ENCODE measurements around the gene KRTAP12-1. TPM values are rescaled to one million over a fixed set of nuclear protein-coding genes. Genes with fewer than 3 reads are reported as not detected.

Gene KRTAP12-1
- total RNA-seq, 1 donor from 2014 or later, result not detected

DNA sequence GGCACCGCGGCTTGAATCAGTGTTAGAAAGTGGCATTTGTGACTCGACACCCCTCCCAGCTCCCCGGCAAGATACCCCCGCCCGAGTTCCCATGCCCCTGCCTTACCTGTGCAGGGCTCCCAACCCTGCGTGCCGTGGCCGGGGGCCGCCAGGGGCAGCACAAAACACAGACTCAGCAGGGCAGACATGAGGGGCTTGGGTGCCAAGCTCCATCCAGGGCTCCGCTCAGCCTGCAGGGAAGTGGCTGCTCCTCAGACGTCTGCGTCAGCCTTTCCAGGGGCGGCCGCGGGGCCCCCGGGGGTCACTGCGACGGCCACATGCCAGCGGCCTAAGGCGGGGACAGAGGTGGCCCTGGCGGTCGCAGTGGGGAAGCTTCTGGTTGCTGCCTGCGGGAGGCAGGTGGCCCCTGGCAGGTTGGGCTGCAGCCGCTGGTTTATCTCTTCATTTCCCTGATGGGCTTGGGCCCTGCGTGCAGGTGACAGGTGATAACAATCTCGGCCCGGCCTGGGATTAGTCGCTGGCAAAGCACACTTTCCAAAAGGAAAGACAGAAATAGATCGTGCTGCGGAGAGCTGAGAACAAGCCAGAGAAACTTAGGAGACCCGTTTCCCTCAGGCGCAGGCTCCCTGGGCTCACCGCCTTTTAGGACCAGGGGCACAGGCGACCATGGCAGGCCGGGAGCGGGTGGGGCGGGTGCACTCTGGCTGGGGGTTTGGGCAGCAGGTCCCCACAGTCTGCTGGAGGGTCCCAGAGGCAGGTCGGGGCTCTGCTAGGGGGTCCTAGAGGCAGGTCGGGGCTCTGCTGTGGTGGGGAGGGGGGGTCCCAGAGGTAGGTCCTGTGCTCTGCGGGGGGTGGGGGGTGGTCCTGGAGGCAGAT lies 29.6 kb upstream of the KRTAP12-1 start, which contains the start of gene TSPEAR:
Gene TSPEAR (minus strand): TSS at position 246 of the 876 bp plus-strand sequence. CDS start 58 bp downstream, at position 188.
- peaks cover 95% of the 10 kb centered on the region for H3K27me3 Mint-ChIP-seq (ENCODE audit: low read depth)
- no peak for DNase-seq (ENCODE audit: low read depth, low spot score)
- peaks cover 18% of the 10 kb centered on the region for H3K4me1 Mint-ChIP-seq
- H3K9me3 Mint-ChIP-seq, result no peaks in the 10 kb centered on the region
- TF ChIP-seq, protein P1, sequence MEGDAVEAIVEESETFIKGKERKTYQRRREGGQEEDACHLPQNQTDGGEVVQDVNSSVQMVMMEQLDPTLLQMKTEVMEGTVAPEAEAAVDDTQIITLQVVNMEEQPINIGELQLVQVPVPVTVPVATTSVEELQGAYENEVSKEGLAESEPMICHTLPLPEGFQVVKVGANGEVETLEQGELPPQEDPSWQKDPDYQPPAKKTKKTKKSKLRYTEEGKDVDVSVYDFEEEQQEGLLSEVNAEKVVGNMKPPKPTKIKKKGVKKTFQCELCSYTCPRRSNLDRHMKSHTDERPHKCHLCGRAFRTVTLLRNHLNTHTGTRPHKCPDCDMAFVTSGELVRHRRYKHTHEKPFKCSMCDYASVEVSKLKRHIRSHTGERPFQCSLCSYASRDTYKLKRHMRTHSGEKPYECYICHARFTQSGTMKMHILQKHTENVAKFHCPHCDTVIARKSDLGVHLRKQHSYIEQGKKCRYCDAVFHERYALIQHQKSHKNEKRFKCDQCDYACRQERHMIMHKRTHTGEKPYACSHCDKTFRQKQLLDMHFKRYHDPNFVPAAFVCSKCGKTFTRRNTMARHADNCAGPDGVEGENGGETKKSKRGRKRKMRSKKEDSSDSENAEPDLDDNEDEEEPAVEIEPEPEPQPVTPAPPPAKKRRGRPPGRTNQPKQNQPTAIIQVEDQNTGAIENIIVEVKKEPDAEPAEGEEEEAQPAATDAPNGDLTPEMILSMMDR (conservative IDR thresholded peaks at IDR 0.05), result peak; percentile 32
- H3K27ac Mint-ChIP-seq (ENCODE audit: unreplicated experiment), result no peak within 1 kb of the TSS
- H3K36me3 Mint-ChIP-seq (ENCODE audit: low read depth), result no peaks in the 10 kb centered on the region
- no peak within 1 kb of the TSS for H3K4me3 Mint-ChIP-seq

DNA sequence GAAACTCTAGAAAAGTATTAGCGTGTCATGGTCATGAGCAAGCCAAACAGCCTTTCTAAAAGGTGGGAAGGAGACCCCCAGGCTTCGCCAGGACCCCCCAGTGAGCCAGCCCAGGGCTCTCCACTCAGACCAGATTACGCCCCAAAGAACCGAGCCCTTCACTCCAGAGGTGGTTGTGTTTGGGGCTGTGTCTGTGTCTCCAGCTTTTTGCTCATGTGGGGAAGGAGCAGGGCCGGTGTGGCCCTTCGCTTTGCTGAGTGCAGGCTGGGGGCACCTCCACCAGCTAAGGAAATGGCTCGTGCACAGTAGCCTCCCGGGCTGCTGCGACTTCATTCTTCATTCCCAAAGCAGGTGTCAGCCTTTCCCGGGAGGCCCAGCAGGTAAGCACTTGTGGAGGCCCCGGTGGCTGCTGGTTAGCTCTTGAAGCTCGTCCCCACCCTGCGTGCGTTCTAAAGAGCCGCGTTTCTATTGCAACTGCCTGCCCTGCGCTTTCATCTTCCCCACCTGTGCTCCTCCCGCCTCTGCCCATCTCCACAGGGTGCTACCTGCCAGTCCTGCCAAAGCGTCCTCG lies 28.9 kb upstream of the KRTAP12-1 start:
- no peaks in the 10 kb centered on the region for H3K9me3 Mint-ChIP-seq
- H3K27me3 Mint-ChIP-seq (ENCODE audit: low read depth), result peaks cover 98% of the 10 kb centered on the region
- TF ChIP-seq, protein P1 (conservative IDR thresholded peaks at IDR 0.05), result no peak
- no peak overlapping the region for H3K27ac Mint-ChIP-seq (ENCODE audit: unreplicated experiment)
- peaks cover 20% of the 10 kb centered on the region for H3K4me1 Mint-ChIP-seq
- no peaks in the 10 kb centered on the region for H3K36me3 Mint-ChIP-seq (ENCODE audit: low read depth)
- DNase-seq (ENCODE audit: low read depth, low spot score), result no peak
- H3K4me3 Mint-ChIP-seq, result no peak overlapping the region

DNA sequence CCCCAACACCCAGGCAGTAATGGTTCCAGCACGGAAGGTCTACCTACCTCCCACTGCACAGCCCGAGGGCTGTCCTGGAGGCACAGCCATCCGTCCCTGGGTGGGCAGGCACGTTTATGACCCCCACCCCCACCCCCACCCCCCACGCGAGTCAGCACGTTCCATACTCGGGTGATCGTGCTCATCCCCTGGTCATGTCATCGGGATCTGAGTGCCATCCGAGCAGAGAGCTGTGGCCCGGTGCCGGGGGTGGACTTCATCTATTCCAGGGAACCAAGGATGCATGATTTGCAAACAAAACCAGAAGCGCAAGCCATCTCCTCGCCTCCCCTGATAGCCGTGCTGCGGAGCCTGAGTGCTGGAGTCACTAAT lies 28.3 kb upstream of the KRTAP12-1 start:
- Mint-ChIP-seq H3K36me3 (ENCODE audit: low read depth) (no peaks in the 10 kb centered on the region), H3K27ac (ENCODE audit: unreplicated experiment) (no peak overlapping the region), H3K9me3 (no peaks in the 10 kb centered on the region), H3K27me3 (ENCODE audit: low read depth) (peaks cover 98% of the 10 kb centered on the region), H3K4me1 (peaks cover 23% of the 10 kb centered on the region), H3K4me3 (no peak overlapping the region)
- TF ChIP-seq, protein P1 (conservative IDR thresholded peaks at IDR 0.05), result no peak
- DNase-seq (ENCODE audit: low read depth, low spot score), result no peak

DNA sequence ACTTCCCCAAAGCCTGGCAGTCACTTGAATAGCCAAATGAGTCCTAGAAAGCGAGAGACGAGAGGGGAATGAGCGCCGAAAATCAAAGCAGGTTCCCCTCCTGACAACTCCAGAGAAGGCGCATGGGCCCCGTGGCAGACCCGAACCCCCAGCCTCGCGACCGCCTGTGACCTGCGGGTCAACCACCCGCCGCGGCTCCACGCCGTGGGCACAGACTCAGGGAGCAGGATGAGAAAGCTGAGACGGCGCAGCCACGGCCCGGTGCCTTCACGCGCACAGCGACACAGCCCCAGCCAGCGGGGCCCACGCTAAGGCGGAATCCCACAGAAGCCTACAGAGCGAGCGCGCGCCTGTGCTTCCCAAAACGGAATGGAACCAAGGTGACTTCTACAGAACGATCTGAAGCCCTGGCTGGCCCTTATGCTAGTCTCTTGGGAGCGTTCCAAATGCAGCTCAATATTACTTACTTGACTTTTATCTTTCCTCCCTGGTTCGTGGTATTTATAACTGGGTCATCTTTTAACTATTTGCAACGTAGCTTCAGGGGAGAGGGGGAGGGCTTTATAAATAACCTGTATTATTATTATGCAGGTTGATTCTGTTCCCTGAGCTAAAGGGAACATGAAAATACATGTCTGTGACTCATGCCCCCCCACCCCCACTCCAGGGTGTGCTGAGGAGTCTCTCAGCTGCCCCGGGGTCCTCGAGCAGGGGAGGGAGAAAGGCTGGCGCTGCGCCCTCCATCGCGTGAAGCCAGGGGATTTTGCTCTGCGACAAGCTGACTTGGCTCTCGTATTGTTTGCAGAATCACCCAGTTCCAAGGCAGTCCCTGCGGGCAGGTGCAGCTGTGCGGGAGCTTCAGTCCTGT lies 27.7 kb upstream of the KRTAP12-1 start:
- Mint-ChIP-seq H3K9me3 (no peaks in the 10 kb centered on the region), H3K4me1 (peaks cover 24% of the 10 kb centered on the region), H3K4me3 (no peak overlapping the region), H3K27ac (ENCODE audit: unreplicated experiment) (no peak overlapping the region), H3K36me3 (ENCODE audit: low read depth) (no peaks in the 10 kb centered on the region), H3K27me3 (ENCODE audit: low read depth) (peaks cover 98% of the 10 kb centered on the region)
- TF ChIP-seq, protein P1 (conservative IDR thresholded peaks at IDR 0.05), result no peak
- no peak for DNase-seq (ENCODE audit: low read depth, low spot score)

DNA sequence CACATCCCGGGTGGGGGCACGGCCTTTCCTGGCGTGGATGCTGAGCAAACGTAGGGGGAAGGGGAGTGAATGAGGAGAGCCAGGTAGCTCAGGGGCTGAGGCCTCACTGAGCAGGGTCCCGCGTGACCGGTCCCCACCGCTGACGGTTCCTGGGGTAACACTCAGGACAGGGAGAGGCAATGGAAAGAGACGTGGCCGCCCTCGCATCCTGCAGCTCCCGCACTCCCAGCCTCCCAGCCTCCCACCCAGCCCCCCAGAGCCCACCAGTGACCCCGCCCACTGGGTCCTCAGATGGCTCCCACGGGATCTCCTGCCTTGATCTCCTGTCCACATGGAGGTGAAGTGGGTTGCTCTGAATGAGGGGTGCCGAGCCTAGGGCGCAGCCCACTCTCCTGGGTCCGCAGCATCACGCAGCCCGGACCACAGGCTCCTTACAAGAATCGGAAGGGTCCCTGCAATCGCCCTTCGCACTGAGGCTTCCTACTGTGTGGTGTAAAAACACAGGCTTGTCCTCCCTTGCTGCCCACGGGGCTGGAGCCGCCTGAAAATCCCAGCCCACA lies 27.0 kb upstream of the KRTAP12-1 start:
- Mint-ChIP-seq H3K4me3 (no peak overlapping the region), H3K27me3 (ENCODE audit: low read depth) (peaks cover 98% of the 10 kb centered on the region), H3K36me3 (ENCODE audit: low read depth) (no peaks in the 10 kb centered on the region), H3K4me1 (peaks cover 23% of the 10 kb centered on the region), H3K27ac (ENCODE audit: unreplicated experiment) (no peak overlapping the region), H3K9me3 (no peaks in the 10 kb centered on the region)
- TF ChIP-seq, protein P1 (conservative IDR thresholded peaks at IDR 0.05), result no peak
- DNase-seq (ENCODE audit: low read depth, low spot score), result no peak
